HG02623 (cell line): ENCODE results near the gene IRF1.

Experiments
- ATAC-seq: cut with Tn5 transposase; IDR thresholded peaks from one replicate; pipeline ENCODE4 v1.9.1; 2021; ENCODE audit warnings: moderate library complexity; ENCODE audit not compliant: unreplicated experiment

The IRF1 gene

GRCh38 chr5:132462333-132462732 is 28.2 kb downstream of the IRF1 start:
- no peak for ATAC-seq

GRCh38 chr5:132461569-132462070 is 29.0 kb downstream of the IRF1 start:
- no peak for ATAC-seq

- no peak for ATAC-seq
Observed at GRCh38 chr5:132460846-132461568, 29.6 kb downstream of the IRF1 start.

GRCh38 chr5:132459983-132460838 is 30.4 kb downstream of the IRF1 start:
- ATAC-seq, result no peak

- ATAC-seq, result no peak
Observed at GRCh38 chr5:132459031-132459982, 31.3 kb downstream of the IRF1 start.

GRCh38 chr5:132458651-132459030 is 31.9 kb downstream of the IRF1 start:
- ATAC-seq, result peak; percentile 34

- no peak for ATAC-seq
Observed at GRCh38 chr5:132458226-132458560, 32.4 kb downstream of the IRF1 start.

- peak; percentile 4 for ATAC-seq
Observed at GRCh38 chr5:132457371-132458225, 33.0 kb downstream of the IRF1 start.

GRCh38 chr5:132456987-132457361 is 33.6 kb downstream of the IRF1 start:
- peak; percentile 17 for ATAC-seq

- peak; percentile 38 for ATAC-seq
Observed at GRCh38 chr5:132456296-132456986, 34.1 kb downstream of the IRF1 start.

- ATAC-seq, result no peak
Observed at GRCh38 chr5:132455614-132456115, 34.9 kb downstream of the IRF1 start.

GRCh38 chr5:132454361-132454760 is 36.2 kb downstream of the IRF1 start:
- ATAC-seq, result no peak

- no peak for ATAC-seq
Observed at GRCh38 chr5:132451387-132451786, 39.2 kb downstream of the IRF1 start.

- ATAC-seq, result no peak
Observed at GRCh38 chr5:132449060-132449459, 41.5 kb downstream of the IRF1 start.

- no peak for ATAC-seq
Observed at GRCh38 chr5:132447196-132447595, 43.4 kb downstream of the IRF1 start.

- no peak for ATAC-seq
Observed at GRCh38 chr5:132446621-132447020, 44.0 kb downstream of the IRF1 start.

- ATAC-seq, result no peak
Observed at GRCh38 chr5:132445930-132446329, 44.6 kb downstream of the IRF1 start.

GRCh38 chr5:132445640-132445923 is 45.0 kb downstream of the IRF1 start:
- no peak for ATAC-seq

- ATAC-seq, result no peak
Observed at GRCh38 chr5:132444841-132445639, 45.5 kb downstream of the IRF1 start.
